Panc1 (cell line): ENCODE data around the gene AP3B1.

Experiments used
- POLR2AphosphoS5 ChIP-seq: IDR thresholded peaks from 2 replicates; pipeline ENCODE4 v1.6.1; 2012; ENCODE audit warnings: mild to moderate bottlenecking, low read depth, low read length, moderate library complexity
- TCF7L2 ChIP-seq: IDR thresholded peaks from 2 replicates; pipeline ENCODE4 v1.6.1; 2011; ENCODE audit warnings: mild to moderate bottlenecking, low read depth, low read length, inconsistent platforms
- TF ChIP-seq, protein P1 (sequence below): fragments of 450-650 bp; IDR thresholded peaks from 2 replicates; pipeline ENCODE4 v1.5.1; 2017; ENCODE audit warnings: mild to moderate bottlenecking

DNA sequence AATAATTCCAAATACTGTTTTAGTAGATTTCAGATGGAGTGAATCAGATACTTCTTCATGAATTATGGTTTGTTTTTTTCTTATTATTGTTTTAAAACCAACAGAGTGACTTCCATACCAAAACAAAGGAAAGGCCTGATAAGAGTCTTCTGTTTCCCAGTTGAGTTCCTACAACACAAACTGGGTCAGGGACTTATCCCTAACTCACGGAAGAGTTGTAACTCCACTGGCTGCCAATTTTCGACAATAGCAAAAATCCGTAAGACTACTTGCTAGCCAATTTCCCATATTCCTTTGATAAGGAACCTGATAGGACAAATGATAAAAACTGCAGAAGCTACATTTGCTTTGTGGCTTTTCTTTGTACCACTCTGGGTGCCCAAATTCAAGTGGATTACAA lies 219.2 kb downstream of the AP3B1 start:
- TF ChIP-seq, protein P1, sequence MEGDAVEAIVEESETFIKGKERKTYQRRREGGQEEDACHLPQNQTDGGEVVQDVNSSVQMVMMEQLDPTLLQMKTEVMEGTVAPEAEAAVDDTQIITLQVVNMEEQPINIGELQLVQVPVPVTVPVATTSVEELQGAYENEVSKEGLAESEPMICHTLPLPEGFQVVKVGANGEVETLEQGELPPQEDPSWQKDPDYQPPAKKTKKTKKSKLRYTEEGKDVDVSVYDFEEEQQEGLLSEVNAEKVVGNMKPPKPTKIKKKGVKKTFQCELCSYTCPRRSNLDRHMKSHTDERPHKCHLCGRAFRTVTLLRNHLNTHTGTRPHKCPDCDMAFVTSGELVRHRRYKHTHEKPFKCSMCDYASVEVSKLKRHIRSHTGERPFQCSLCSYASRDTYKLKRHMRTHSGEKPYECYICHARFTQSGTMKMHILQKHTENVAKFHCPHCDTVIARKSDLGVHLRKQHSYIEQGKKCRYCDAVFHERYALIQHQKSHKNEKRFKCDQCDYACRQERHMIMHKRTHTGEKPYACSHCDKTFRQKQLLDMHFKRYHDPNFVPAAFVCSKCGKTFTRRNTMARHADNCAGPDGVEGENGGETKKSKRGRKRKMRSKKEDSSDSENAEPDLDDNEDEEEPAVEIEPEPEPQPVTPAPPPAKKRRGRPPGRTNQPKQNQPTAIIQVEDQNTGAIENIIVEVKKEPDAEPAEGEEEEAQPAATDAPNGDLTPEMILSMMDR, result no peak
- TF ChIP-seq POLR2AphosphoS5 (no peak), TCF7L2 (no peak)
